DMS79 (cell line): Measurements from ENCODE around the gene DISC1.
"Not testable (repeated sequence)": the region's sequence is repeated elsewhere in the genome, so short reads cannot be mapped to it uniquely, and the experiment has no call there.

Source experiments
- DNase-seq: peaks from one replicate; lab custom pipeline; 2025; lab: John Stamatoyannopoulos, UW

Gene DISC1

GRCh38 chr1:231636157-231636556, 9.6 kb downstream of the DISC1 start:
- DNase-seq, result no peak

GRCh38 chr1:231636922-231637321, 10.3 kb downstream of the DISC1 start:
- DNase-seq, result not testable (repeated sequence)

GRCh38 chr1:231638647-231639046, 12.1 kb downstream of the DISC1 start:
- DNase-seq, result no peak

DNA sequence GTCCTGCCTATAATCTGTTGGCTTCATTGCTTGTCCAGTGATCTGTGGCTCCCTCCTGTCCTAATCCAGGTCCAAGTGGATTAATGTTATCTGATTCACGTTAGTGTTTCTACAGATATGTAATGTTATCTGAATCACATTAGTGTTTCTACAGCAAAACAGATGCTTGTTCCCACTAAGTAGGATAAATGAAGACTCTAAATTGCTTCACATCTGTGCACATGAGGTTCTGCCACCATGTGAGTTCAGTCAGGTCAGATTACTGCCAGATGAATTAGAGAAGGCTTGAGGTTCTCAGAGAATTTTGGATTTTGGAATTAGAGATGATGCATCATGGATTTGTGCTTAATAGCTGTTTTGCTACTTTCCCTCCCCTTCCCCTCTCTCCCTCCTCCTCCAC, 13.2 kb downstream of the DISC1 start:
- no peak for DNase-seq

DNA sequence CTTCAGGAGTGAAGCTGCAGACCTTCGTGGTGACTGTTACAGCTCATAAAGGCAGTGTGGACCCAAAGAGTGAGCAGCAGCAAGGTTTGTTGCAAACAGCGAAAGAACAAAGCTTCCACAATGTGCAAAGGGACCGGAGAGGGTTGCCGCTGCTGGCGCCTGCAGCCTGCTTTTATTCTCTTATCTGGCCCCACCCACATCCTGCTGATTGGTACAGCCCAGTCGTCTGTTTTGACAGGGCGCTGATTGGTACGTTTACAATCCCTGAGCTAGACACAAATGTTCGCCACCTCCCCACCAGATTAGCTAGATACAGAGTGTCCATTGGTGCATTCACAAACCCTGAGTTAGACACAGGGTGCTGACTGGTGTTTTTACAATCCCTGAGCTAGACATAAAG, 14.9 kb downstream of the DISC1 start:
- DNase-seq, result not testable (repeated sequence)

GRCh38 chr1:231642061-231642460, 15.5 kb downstream of the DISC1 start:
- not testable (repeated sequence) for DNase-seq

DNA sequence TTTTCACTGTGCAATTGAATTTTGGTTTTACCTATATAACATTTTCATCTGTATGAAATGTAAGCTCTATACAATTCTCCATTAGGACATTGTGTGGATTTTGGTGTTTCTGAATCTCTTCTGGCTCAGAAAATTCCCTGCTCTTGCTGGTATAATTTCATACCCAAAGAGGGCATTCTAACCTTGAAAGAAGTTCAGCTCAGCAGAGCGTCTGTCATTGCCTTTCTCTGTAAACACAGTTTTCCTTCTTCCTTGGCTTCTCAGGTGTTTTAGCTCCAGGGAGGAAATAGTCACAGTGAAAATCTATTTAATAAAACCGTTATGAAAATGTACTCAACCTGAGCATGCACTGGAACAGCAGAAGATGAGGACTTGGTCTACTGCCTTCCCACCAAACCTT, 16.0 kb downstream of the DISC1 start:
- no peak for DNase-seq

GRCh38 chr1:231643071-231643934, 16.7 kb downstream of the DISC1 start:
- no peak for DNase-seq

GRCh38 chr1:231643935-231644237, 17.3 kb downstream of the DISC1 start:
- DNase-seq, result no peak

- not testable (repeated sequence) for DNase-seq
Measured at GRCh38 chr1:231645634-231646033, 19.0 kb downstream of the DISC1 start.

DNA sequence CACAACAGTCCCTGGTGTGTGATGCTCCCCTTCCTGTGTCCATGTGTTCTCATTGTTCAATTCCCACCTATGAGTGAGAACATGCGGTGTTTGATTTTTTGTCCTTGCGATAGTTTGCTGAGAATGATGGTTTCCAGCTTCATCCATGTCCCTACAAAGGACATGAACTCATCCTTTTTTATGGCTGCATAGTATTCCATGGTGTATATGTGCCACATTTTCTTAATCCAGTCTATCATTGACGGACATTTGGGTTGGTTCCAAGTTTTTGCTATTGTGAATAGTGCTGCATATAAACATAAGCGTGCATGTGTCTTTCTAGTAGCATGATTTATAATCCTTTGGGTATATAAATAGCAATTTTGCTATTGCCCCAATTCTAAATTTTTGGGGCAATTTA, 19.6 kb downstream of the DISC1 start:
- not testable (repeated sequence) for DNase-seq

- not testable (repeated sequence) for DNase-seq
Measured at GRCh38 chr1:231651621-231652260, 25.2 kb downstream of the DISC1 start.

GRCh38 chr1:231653632-231654031, 27.0 kb downstream of the DISC1 start:
- DNase-seq, result no peak

DNA sequence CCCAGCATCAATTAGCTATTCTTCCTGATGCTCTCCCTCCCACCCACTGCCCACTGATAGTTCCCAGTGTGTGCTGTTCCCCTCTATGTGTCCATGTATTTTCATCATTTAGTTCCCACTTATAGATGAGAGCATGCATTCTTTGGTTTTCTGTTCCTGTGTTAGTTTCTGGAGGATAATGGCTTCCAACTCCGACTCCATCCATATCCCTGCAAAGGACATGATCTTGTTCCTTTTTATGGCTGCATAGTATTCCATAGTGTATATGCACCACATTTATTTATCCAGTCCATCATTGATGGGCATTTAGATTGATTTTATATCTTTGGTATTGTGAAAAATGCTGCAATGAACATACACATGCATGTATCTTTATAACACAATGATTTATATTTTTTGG, 30.2 kb downstream of the DISC1 start:
- DNase-seq, result no peak

- not testable (repeated sequence) for DNase-seq
Measured at GRCh38 chr1:231658223-231658622, 31.6 kb downstream of the DISC1 start.

GRCh38 chr1:231660198-231660597, 33.6 kb downstream of the DISC1 start:
- no peak for DNase-seq

- no peak for DNase-seq
Measured at GRCh38 chr1:231663211-231663792, 36.7 kb downstream of the DISC1 start.

- peak; percentile 10 for DNase-seq
Measured at GRCh38 chr1:231665101-231665500, 38.5 kb downstream of the DISC1 start.

DNA sequence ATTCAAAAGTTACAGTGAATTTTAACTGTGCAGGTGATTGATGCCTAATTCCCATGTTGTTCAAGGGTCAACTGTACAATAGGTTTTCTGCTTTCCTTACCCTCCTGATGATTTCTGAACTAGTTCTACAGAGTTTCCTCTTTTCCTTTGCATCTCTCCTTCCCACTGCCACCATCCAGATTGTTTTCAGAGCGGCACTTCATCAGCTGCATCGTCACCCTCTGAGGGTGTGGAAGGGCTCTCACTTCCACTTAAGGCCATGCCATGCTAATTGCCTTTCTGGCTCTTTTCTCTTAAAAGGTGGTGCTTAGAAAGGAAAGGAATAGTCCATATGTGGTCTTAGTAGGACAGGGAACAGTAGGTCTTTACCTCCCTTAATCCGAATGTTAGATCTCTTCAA, 39.1 kb downstream of the DISC1 start:
- no peak for DNase-seq

DNA sequence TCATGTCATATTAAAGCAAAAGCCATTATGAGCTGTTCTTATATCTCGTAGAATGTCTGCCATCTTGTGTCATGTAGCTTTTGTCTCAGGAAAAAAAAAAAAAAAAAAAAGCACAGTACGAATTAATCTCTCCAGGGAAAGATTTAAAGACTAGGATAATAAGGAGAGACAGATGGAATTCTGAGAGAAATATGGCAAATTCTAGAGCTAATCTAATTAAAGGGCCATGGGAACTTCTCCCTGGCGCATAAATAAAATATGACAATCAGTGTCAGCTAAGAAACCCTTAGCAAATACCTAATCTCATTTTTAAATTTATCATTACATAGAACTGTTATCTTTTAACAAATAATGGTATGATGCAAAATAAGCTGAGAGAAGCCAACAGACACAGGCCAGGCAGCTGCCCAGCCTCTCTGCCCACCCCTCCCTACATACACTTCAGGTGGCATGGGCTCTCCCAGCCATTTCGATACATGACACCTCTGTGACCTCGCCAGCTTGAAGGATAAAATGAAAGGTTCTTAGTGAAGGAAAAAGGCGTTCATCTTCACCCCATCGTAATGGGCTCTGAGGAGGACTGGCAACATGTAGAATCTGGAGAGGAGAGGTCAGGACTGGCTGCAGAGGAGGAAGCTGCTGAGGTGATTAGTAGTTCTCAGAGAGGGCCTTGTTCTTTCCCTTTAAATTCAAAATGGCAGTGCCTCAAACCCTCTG, 39.8 kb downstream of the DISC1 start:
- DNase-seq, result no peak

GRCh38 chr1:231666937-231667608, 40.5 kb downstream of the DISC1 start:
- no peak for DNase-seq

DNA sequence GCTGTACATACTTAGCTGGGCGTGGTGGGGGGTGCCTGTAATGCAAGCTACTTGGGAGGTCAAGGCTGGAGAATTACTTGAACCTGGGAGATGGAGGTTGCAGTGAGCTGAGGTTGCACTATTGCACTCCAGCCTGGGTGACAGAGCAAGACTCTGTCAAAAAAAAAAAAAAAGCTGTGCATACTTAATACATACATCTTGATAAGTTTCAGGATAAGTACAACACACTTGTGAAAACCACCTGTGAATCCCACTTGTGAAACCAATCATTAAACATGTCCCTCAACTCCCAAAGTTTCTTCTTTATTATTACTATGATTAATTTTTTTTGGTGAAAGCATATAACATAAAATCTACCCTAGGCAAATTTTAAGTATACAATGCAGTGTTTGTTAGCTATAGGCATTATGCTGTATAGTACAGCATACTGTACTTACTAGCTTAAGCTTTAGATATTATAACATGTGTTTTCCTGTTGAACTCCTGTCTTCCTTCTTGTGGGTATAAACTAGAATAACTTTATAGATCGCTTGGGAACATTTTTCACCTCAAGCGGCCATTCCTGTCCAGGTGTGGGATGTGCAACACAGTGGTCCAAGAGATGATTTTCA, 41.4 kb downstream of the DISC1 start:
- DNase-seq, result no peak
